GM23338 (cell line): ENCODE measurements around the gene SP140L. TPM values are rescaled to one million over a fixed set of nuclear protein-coding genes. Genes with fewer than 3 reads are reported as not detected.
"Not testable (repeated sequence)": the region's sequence is repeated elsewhere in the genome, so short reads cannot be mapped to it uniquely, and the experiment has no call there.

ENCODE experiments used
- ATAC-seq: fragments of 200-7000 bp; cut with Tn5 transposase; 3 replicates; pipeline ENCODE4 v1.9.1; 2020
- DNase-seq: peaks from one replicate; pipeline ENCODE4 v3.0.0-alpha.2; 2015; ENCODE audit warnings: low spot score
- H2AFZ ChIP-seq: fragments of 200-600 bp; sonication (generic); 2 replicates; pipeline ENCODE4 v1.8.0; 2016; ENCODE audit warnings: antibody characterized with exemption, mild to moderate bottlenecking, moderate library complexity
- H3F3A ChIP-seq: fragments of 200-600 bp; sonication (generic); replicated peaks from 2 replicates; pipeline ENCODE4 v1.8.0; 2017; ENCODE audit warnings: antibody characterized with exemption, mixed run types, low read depth
- H3K27ac ChIP-seq: fragments of 200-600 bp; sonication (generic); 2 replicates; pipeline ENCODE4 v1.6.1; 2016; ENCODE audit warnings: low read depth
- H3K27me3 ChIP-seq: fragments of 200-600 bp; sonication (generic); 2 replicates; pipeline ENCODE4 v1.8.0; 2016; ENCODE audit warnings: mild to moderate bottlenecking, mixed run types, moderate library complexity; ENCODE audit not compliant: insufficient read depth
- H3K36me3 ChIP-seq: fragments of 200-600 bp; sonication (generic); 2 replicates; pipeline ENCODE4 v1.8.0; 2016; ENCODE audit warnings: mild to moderate bottlenecking; ENCODE audit not compliant: insufficient read depth
- H3K4me1 ChIP-seq: fragments of 200-600 bp; sonication (generic); 2 replicates; pipeline ENCODE4 v1.8.0; 2016; ENCODE audit warnings: mild to moderate bottlenecking, moderate library complexity; ENCODE audit not compliant: insufficient read depth
- H3K4me2 ChIP-seq: fragments of 200-600 bp; sonication (generic); 2 replicates; pipeline ENCODE4 v1.7.1; 2017; ENCODE audit warnings: mixed run types
- H3K4me3 ChIP-seq: fragments of 200-600 bp; sonication (generic); 2 replicates; pipeline ENCODE4 v1.6.1; 2016; ENCODE audit warnings: mixed run types
- H3K79me2 ChIP-seq: fragments of 200-600 bp; sonication (generic); replicated peaks from 2 replicates; pipeline ENCODE4 v1.8.0; 2017; ENCODE audit warnings: mild to moderate bottlenecking; ENCODE audit not compliant: insufficient read depth
- H3K9me2 ChIP-seq: fragments of 200-600 bp; sonication (generic); 2 replicates; pipeline ENCODE4 v1.8.0; 2017; ENCODE audit not compliant: insufficient read depth
- H4K20me1 ChIP-seq: fragments of 200-600 bp; sonication (generic); replicated peaks from 2 replicates; pipeline ENCODE4 v1.8.0; 2017; ENCODE audit warnings: mild to moderate bottlenecking; ENCODE audit not compliant: insufficient read depth
- H3K27ac Mint-ChIP-seq: 2 replicates; pipeline ENCODE4 v1.8.0; 2020; ENCODE audit warnings: inconsistent platforms, mild to moderate bottlenecking, moderate library complexity, mixed read lengths
- H3K27me3 Mint-ChIP-seq: 3 replicates; pipeline ENCODE4 v1.8.0; 2022; ENCODE audit warnings: low read depth, mild to moderate bottlenecking, moderate library complexity, mixed read lengths, inconsistent platforms; ENCODE audit not compliant: insufficient read depth, poor library complexity
- H3K36me3 Mint-ChIP-seq: 3 replicates; pipeline ENCODE4 v1.8.0; 2021; ENCODE audit warnings: low read depth, mild to moderate bottlenecking, inconsistent platforms, moderate library complexity, mixed read lengths
- H3K4me1 Mint-ChIP-seq: 3 replicates; pipeline ENCODE4 v1.8.0; 2020; ENCODE audit warnings: mild to moderate bottlenecking, inconsistent platforms, mixed read lengths
- H3K4me3 Mint-ChIP-seq: 3 replicates; pipeline ENCODE4 v1.8.0; 2021; ENCODE audit warnings: moderate library complexity, mild to moderate bottlenecking, inconsistent platforms, mixed read lengths
- H3K9me3 Mint-ChIP-seq: 3 replicates; pipeline ENCODE4 v1.8.0; 2020; ENCODE audit warnings: moderate library complexity, mild to moderate bottlenecking, inconsistent platforms, mixed read lengths
- CREB1 ChIP-seq: fragments of 250-450 bp; sonication (Bioruptor Pico); IDR thresholded peaks from 2 replicates; pipeline ENCODE4 v1.5.0; 2020; ENCODE audit warnings: low read depth, mild to moderate bottlenecking, moderate library complexity
- EZH2 ChIP-seq: fragments of 200-600 bp; sonication (generic); IDR thresholded peaks from one replicate; pipeline ENCODE4 v1.8.0; 2017; ENCODE audit warnings: antibody characterized with exemption, mild to moderate bottlenecking, low read depth; ENCODE audit not compliant: unreplicated experiment
- JUNB ChIP-seq: IDR thresholded peaks from one replicate; pipeline ENCODE4 v1.6.1; 2016; ENCODE audit warnings: antibody characterized with exemption; ENCODE audit not compliant: unreplicated experiment
- POLR2AphosphoS5 ChIP-seq: IDR thresholded peaks from 2 replicates; pipeline ENCODE4 v1.6.1; 2016; ENCODE audit warnings: antibody characterized with exemption, low read depth
- STAT1 ChIP-seq: IDR thresholded peaks from one replicate; pipeline ENCODE4 v1.6.1; 2016; ENCODE audit warnings: antibody characterized with exemption; ENCODE audit not compliant: unreplicated experiment
- ZNF331 ChIP-seq: fragments of 250-450 bp; sonication (Bioruptor Pico); IDR thresholded peaks from 2 replicates; pipeline ENCODE4 v1.5.0; 2020; ENCODE audit warnings: low read depth, mild to moderate bottlenecking, moderate library complexity
- polyA plus RNA-seq: library from polyadenylated mRNA; unstranded; fragments of >200 nt; fragmentation: Nextera tagmentation; extraction: Ambion mirVana; gene quantifications from 2 replicates; pipeline ENCODE4 v1.2.1, GENCODE V29; 2016
- total RNA-seq: library from RNA; depleted of rRNA; stranded (reverse); fragments of >200 nt; shearing (Covaris generic); gene quantifications from 2 replicates; pipeline ENCODE4 v1.2.3, GENCODE V29; 2014
- TF ChIP-seq, protein P1 (sequence below): IDR thresholded peaks from one replicate; pipeline ENCODE4 v1.6.1; 2018; ENCODE audit warnings: antibody characterized with exemption; ENCODE audit not compliant: unreplicated experiment
- TF ChIP-seq, protein P2 (sequence below): IDR thresholded peaks from 2 replicates; pipeline ENCODE4 v1.6.1; 2016; ENCODE audit warnings: antibody characterized with exemption

The SP140L gene
- total and polyA plus RNA-seq, 2 experiments from 2014 or later, result 1.3 to 1.7 TPM

DNA sequence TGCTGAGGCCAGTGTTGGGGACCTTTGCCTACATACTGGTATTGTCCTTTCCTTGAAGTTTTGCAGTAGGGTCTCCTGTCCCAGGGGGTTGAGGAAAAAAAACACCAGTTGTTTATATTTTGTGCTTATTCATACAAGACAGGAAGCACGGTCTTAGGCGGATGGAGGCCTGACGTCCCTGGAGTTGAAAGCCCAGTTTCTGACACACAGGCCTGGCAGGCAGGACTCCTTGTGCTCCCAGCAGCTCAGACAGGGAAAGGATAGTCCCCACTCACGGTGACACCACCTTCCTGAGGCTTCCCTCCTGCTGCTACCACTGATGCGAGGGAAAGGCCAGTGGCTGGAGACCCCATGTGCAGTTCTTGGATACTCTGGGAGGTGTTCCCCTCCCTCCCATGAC is 73.5 kb downstream of the SP140L start (continued):
- TF ChIP-seq, protein P1, sequence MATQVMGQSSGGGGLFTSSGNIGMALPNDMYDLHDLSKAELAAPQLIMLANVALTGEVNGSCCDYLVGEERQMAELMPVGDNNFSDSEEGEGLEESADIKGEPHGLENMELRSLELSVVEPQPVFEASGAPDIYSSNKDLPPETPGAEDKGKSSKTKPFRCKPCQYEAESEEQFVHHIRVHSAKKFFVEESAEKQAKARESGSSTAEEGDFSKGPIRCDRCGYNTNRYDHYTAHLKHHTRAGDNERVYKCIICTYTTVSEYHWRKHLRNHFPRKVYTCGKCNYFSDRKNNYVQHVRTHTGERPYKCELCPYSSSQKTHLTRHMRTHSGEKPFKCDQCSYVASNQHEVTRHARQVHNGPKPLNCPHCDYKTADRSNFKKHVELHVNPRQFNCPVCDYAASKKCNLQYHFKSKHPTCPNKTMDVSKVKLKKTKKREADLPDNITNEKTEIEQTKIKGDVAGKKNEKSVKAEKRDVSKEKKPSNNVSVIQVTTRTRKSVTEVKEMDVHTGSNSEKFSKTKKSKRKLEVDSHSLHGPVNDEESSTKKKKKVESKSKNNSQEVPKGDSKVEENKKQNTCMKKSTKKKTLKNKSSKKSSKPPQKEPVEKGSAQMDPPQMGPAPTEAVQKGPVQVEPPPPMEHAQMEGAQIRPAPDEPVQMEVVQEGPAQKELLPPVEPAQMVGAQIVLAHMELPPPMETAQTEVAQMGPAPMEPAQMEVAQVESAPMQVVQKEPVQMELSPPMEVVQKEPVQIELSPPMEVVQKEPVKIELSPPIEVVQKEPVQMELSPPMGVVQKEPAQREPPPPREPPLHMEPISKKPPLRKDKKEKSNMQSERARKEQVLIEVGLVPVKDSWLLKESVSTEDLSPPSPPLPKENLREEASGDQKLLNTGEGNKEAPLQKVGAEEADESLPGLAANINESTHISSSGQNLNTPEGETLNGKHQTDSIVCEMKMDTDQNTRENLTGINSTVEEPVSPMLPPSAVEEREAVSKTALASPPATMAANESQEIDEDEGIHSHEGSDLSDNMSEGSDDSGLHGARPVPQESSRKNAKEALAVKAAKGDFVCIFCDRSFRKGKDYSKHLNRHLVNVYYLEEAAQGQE, result no peak
- TF ChIP-seq POLR2AphosphoS5 (no peak), ZNF331 (CRISPR knock-in tag) (no peak), EZH2 (no peak)
- TF ChIP-seq, protein P2, sequence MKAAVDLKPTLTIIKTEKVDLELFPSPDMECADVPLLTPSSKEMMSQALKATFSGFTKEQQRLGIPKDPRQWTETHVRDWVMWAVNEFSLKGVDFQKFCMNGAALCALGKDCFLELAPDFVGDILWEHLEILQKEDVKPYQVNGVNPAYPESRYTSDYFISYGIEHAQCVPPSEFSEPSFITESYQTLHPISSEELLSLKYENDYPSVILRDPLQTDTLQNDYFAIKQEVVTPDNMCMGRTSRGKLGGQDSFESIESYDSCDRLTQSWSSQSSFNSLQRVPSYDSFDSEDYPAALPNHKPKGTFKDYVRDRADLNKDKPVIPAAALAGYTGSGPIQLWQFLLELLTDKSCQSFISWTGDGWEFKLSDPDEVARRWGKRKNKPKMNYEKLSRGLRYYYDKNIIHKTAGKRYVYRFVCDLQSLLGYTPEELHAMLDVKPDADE, result no peak

DNA sequence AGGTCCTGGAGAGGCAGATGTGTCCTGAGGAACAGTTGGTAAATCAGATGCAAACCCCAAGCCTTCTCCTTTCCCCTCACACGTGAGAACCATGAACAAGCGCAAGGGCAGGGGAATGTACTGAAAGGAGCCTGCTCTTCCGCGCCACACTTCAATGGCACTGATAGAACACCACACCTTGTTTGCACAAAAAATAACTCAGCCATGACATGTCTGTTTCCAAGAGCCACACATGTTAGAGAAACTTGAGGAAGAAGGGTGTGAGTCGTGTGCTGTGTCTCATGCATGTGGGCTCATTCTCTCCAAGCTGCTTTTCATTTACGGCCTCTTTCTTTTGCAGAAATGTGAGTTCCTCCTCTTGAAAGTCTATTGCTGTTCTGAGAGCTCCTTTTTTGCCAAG is 74.0 kb downstream of the SP140L start:
- H3K36me3 ChIP-seq, H3K4me2 ChIP-seq, H3K9me2 ChIP-seq, H3K79me2 ChIP-seq, H3K27ac Mint-ChIP-seq, H3K27ac ChIP-seq, H3K4me3 ChIP-seq, H3K27me3 ChIP-seq, H3K4me1 ChIP-seq, H3K27me3 Mint-ChIP-seq, H2AFZ ChIP-seq, H3K4me3 Mint-ChIP-seq, H3F3A ChIP-seq, ATAC-seq, DNase-seq, H4K20me1 ChIP-seq, H3K36me3 Mint-ChIP-seq, H3K9me3 Mint-ChIP-seq, H3K4me1 Mint-ChIP-seq: not testable (repeated sequence)

DNA sequence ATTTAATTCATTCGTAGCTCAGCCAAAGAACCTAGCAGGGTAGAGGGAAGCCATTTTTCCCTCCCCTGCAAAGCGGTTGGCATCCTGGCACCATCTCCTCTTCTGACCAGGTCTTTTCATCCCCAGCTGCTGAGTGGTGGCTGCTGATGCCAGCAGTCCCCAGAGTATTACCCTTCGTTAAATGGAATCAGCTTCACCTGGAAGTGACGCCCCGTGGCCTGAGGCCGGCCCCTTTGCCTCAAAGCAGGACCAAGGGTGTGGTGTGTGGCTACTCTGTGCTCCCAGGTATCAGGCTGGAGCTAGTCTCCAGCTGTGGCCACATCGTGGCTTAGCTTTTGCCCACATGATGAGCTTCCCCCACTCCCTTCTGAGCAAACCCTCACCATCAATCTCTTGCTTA is 76.8 kb downstream of the SP140L start:
- Mint-ChIP-seq H3K27me3 (no peaks in the 10 kb centered on the region), H3K4me3 (no peak overlapping the region), H3K4me1 (peaks cover 4% of the 10 kb centered on the region), H3K9me3 (no peaks in the 10 kb centered on the region), H3K36me3 (no peaks in the 10 kb centered on the region), H3K27ac (no peak overlapping the region)
- ATAC-seq (no peak), DNase-seq (no peak)
- no peak overlapping the region for H3K4me2 ChIP-seq
- no peaks in the 10 kb centered on the region for H3K27me3 ChIP-seq
- no peaks in the 10 kb centered on the region for H3K4me1 ChIP-seq
- no peak overlapping the region for H3K27ac ChIP-seq
- H3F3A ChIP-seq, result no peaks in the 10 kb centered on the region
- TF ChIP-seq, protein P1, result no peak
- no peak for TF ChIP-seq CREB1 (CRISPR knock-in tag)
- no peak for TF ChIP-seq JUNB
- TF ChIP-seq STAT1, result no peak
- H2AFZ ChIP-seq, result no peak overlapping the region
- H4K20me1 ChIP-seq, result no peaks in the 10 kb centered on the region
- no peak overlapping the region for H3K4me3 ChIP-seq
- no peaks in the 10 kb centered on the region for H3K79me2 ChIP-seq
- no peaks in the 10 kb centered on the region for H3K36me3 ChIP-seq
- peaks cover 4% of the 10 kb centered on the region; the same call in 1 of the 2 replicates for H3K9me2 ChIP-seq
